Neural progenitor cell (in vitro differentiated cells): ENCODE results near the gene GMCL1.

Experiments used
- CTCF ChIP-seq: fragments of 200-600 bp; sonication (generic); IDR thresholded peaks from 2 replicates; pipeline ENCODE4 v1.5.1; 2017; ENCODE audit warnings: antibody characterized with exemption, mild to moderate bottlenecking
- EZH2 ChIP-seq: fragments of 200-600 bp; sonication (generic); IDR thresholded peaks from 2 replicates; pipeline ENCODE4 v1.6.1; 2017; ENCODE audit warnings: antibody characterized with exemption, mild to moderate bottlenecking, moderate library complexity
- EZH2phosphoT487 ChIP-seq: fragments of 200-600 bp; sonication (generic); IDR thresholded peaks from 2 replicates; pipeline ENCODE4 v1.6.1; 2017; ENCODE audit warnings: antibody characterized with exemption

DNA sequence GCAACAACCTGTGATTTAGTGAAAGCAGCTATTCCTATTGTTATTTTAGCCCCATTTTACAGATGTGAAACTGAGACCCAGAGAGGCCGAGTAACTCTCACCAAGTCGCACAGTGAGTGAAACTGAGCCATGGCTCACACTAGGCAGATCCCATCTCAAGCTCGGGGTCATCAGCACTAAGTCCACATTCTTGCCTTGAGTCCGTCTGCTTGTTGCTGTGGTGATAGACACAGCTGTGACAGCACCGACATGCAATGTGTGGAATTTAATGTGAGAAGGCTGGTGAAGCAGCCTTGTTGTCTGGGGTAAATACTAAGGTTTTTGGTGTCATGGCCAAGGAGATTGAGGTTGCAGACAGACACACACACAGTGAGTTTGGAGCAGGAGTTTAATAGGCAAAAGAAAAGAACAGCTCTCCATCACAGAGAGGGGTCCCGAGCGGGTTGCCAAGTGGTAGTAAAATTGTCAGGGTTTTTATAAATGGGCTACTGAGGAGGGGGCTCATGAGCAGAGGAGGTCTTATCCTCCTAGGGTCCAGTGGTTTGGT is 40.2 kb upstream of the GMCL1 start:
- TF ChIP-seq CTCF (no peak), EZH2phosphoT487 (no peak), EZH2 (no peak)
